Activated CD4-positive, alpha-beta memory T cell treated with anti-CD3 and anti-CD28 coated beads for 36 hours (primary cell): ENCODE measurements around the gene TOX2. TPM values are rescaled to one million over a fixed set of nuclear protein-coding genes. Genes with fewer than 3 reads are reported as not detected.

ENCODE experiments used
- CTCF ChIA-PET: fragments of 350-600 bp; sonication (Branson Sonifier 250); formaldehyde crosslinking; loops from one replicate; lab custom pipeline; 2021; ENCODE audit warnings: antibody characterized with exemption, inconsistent platforms; lab: Charles Lee
- POLR2A ChIA-PET: fragments of 350-600 bp; sonication (Branson Sonifier 250); formaldehyde crosslinking; loops from one replicate; lab custom pipeline; 2021; ENCODE audit warnings: antibody characterized with exemption; lab: Charles Lee
- DNase-seq: peaks from one replicate; pipeline ENCODE4 v3.0.0-alpha.2; 2020
- H3K27ac Mint-ChIP-seq: one replicate; pipeline ENCODE4 v1.8.0; 2021; ENCODE audit warnings: mixed read lengths
- H3K27me3 Mint-ChIP-seq: one replicate; pipeline ENCODE4 v1.8.0; 2021; ENCODE audit warnings: mixed read lengths
- H3K36me3 Mint-ChIP-seq: one replicate; pipeline ENCODE4 v1.8.0; 2021; ENCODE audit warnings: mixed read lengths
- H3K4me1 Mint-ChIP-seq: one replicate; pipeline ENCODE4 v1.8.0; 2021; ENCODE audit warnings: low read depth, mixed read lengths
- H3K4me3 Mint-ChIP-seq: one replicate; pipeline ENCODE4 v1.8.0; 2021; ENCODE audit warnings: mild to moderate bottlenecking, mixed read lengths
- H3K9me3 Mint-ChIP-seq: one replicate; pipeline ENCODE4 v1.8.0; 2021; ENCODE audit warnings: mixed read lengths
- intact Hi-C: fragments of 100-400 bp; cut with micrococcal nuclease; formaldehyde crosslinking; loops from one replicate; pipeline ENCODE4 v1.15.1; 2023
- total RNA-seq, 2 experiments: library from RNA; stranded (reverse); gene quantifications; one replicate each; pipeline ENCODE4 v1.2.3, GENCODE V29; 2021

The TOX2 gene
- total RNA-seq, 2 experiments from 2014 or later = 2.2 to 2.5 TPM

- Mint-ChIP-seq H3K9me3 (no peaks in the 10 kb centered on the region), H3K27ac (no peak overlapping the region), H3K4me1 (peaks cover 52% of the 10 kb centered on the region), H3K4me3 (no peak overlapping the region), H3K36me3 (no peaks in the 10 kb centered on the region), H3K27me3 (no peaks in the 10 kb centered on the region)
- no peak for DNase-seq
- intact Hi-C loops = loop anchor here (5.0 to 10.0 kb wide), 3 partner anchors 116 to 616 kb away; partner anchors contain the start of genes SRSF6 and TOX2
- ChIA-PET POLR2A (interaction anchor here (0.7 kb wide), 1 partner anchor 384 kb away, joined by 3 read pairs; no protein-coding TSS in a partner anchor), CTCF (interaction anchor here (1.0 kb wide), 1 partner anchor 90 kb away, joined by 3 read pairs; no protein-coding TSS in a partner anchor)
Measured at GRCh38 chr20:44073675-44074071, 159.0 kb downstream of the TOX2 start.

GRCh38 chr20:44074252-44075151 is 159.8 kb downstream of the TOX2 start:
- Mint-ChIP-seq H3K27me3 (no peaks in the 10 kb centered on the region), H3K4me1 (peaks cover 44% of the 10 kb centered on the region), H3K9me3 (no peaks in the 10 kb centered on the region), H3K4me3 (no peak overlapping the region), H3K36me3 (no peaks in the 10 kb centered on the region), H3K27ac (no peak overlapping the region)
- CTCF ChIA-PET = interaction anchor here (1.0 kb wide), 2 partner anchors 91 to 324 kb away, joined by 3 to 5 read pairs; no protein-coding TSS in a partner anchor
- intact Hi-C loops = loop anchor here (5.0 to 10.0 kb wide), 3 partner anchors 117 to 617 kb away; partner anchors contain the start of genes SRSF6 and TOX2
- POLR2A ChIA-PET = no interaction called here
- DNase-seq = no peak

DNA sequence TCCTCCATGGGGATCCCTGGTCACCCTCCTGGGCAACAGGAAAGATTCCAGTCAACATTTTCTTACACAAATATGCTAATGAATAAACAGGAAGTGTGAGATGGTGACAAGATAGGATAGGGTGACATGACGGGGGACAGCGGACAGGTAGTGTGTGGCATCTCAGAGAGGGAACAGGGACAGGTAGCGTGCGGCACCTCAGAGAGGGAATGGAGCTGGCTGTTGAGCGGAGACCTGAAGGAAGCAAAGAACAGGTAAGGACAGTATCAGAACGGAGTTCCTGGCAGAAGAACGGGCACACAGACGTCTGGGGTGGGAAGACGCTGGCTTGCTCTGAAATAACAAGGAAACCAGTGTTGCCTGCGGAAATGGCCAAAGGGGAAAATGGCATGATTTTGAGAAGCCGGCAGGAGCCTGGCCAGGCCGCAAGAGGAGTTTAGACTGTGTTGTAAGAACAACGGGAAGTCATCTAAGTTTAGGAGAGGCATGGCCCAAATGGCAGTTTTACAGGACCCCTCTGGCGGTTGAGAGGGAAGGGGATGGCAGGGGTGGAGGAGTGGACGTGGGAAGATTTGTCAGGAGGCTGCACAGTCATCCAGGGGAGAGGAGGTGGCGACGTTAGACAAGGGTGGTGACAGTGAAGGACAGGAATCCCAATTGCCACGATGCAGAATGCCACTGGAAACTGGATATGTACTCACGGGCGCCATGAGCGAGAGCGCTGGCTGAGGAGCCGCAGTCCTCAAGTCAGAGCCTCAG is 160.7 kb downstream of the TOX2 start:
- no peak for DNase-seq
- no peaks in the 10 kb centered on the region for H3K36me3 Mint-ChIP-seq
- CTCF ChIA-PET = no interaction called here
- H3K4me1 Mint-ChIP-seq = peaks cover 37% of the 10 kb centered on the region
- intact Hi-C loops = loop anchor here (10.0 kb wide), 1 partner anchor 161 kb away; the partner anchor contains the start of gene TOX2
- no peak overlapping the region for H3K27ac Mint-ChIP-seq
- no peaks in the 10 kb centered on the region for H3K9me3 Mint-ChIP-seq
- H3K27me3 Mint-ChIP-seq = no peaks in the 10 kb centered on the region
- POLR2A ChIA-PET = no interaction called here
- no peak overlapping the region for H3K4me3 Mint-ChIP-seq

- Mint-ChIP-seq H3K27ac (no peak overlapping the region), H3K9me3 (no peaks in the 10 kb centered on the region), H3K4me1 (peaks cover 37% of the 10 kb centered on the region), H3K4me3 (no peak overlapping the region), H3K36me3 (no peaks in the 10 kb centered on the region), H3K27me3 (no peaks in the 10 kb centered on the region)
- POLR2A ChIA-PET = no interaction called here
- DNase-seq = no peak
- CTCF ChIA-PET = no interaction called here
- intact Hi-C loops = loop anchor here (10.0 kb wide), 1 partner anchor 161 kb away; the partner anchor contains the start of gene TOX2
Measured at GRCh38 chr20:44075950-44076232, 161.2 kb downstream of the TOX2 start.

GRCh38 chr20:44079291-44079690 is 164.6 kb downstream of the TOX2 start:
- H3K4me3 Mint-ChIP-seq = no peak overlapping the region
- peaks cover 18% of the 10 kb centered on the region for H3K4me1 Mint-ChIP-seq
- H3K36me3 Mint-ChIP-seq = no peaks in the 10 kb centered on the region
- no peaks in the 10 kb centered on the region for H3K9me3 Mint-ChIP-seq
- no peak for DNase-seq
- no peak overlapping the region for H3K27ac Mint-ChIP-seq
- POLR2A ChIA-PET = no interaction called here
- intact Hi-C loops = loop anchor here (10.0 kb wide), 1 partner anchor 164 kb away; the partner anchor contains the start of gene TOX2
- CTCF ChIA-PET = interaction anchor here (1.2 to 7.4 kb wide), 5 partner anchors 22 to 630 kb away, joined by 3 to 109 read pairs (median 23); no protein-coding TSS in a partner anchor
- no peaks in the 10 kb centered on the region for H3K27me3 Mint-ChIP-seq

GRCh38 chr20:44080064-44080463 is 165.4 kb downstream of the TOX2 start:
- no peaks in the 10 kb centered on the region for H3K9me3 Mint-ChIP-seq
- no peaks in the 10 kb centered on the region for H3K36me3 Mint-ChIP-seq

GRCh38 chr20:44080646-44081267 is 166.1 kb downstream of the TOX2 start:
- H3K27ac Mint-ChIP-seq = no peak overlapping the region
- H3K9me3 Mint-ChIP-seq = no peaks in the 10 kb centered on the region
- H3K4me1 Mint-ChIP-seq = peaks cover 8% of the 10 kb centered on the region
- POLR2A ChIA-PET = interaction anchor here (1.4 kb wide), 1 partner anchor 330 kb away, joined by 4 read pairs; no protein-coding TSS in a partner anchor
- H3K36me3 Mint-ChIP-seq = no peaks in the 10 kb centered on the region
- intact Hi-C loops = loop anchor here (1.0 to 2.0 kb wide), 6 partner anchors 24 to 542 kb away; no protein-coding TSS in a partner anchor
- CTCF ChIA-PET = interaction anchor here (0.6 to 7.4 kb wide), 19 partner anchors 9 to 624 kb away, joined by 3 to 109 read pairs (median 5); no protein-coding TSS in a partner anchor
- H3K4me3 Mint-ChIP-seq = no peak overlapping the region
- DNase-seq = peak; percentile 85
- no peaks in the 10 kb centered on the region for H3K27me3 Mint-ChIP-seq

More at GRCh38 chr20:44080064-44080463, 165.4 kb downstream of the TOX2 start:
- Mint-ChIP-seq H3K27ac (no peak overlapping the region), H3K4me3 (no peak overlapping the region), H3K4me1 (peaks cover 10% of the 10 kb centered on the region), H3K27me3 (no peaks in the 10 kb centered on the region)
- no peak for DNase-seq
- intact Hi-C loops = loop anchor here (1.0 to 2.0 kb wide), 6 partner anchors 24 to 541 kb away; no protein-coding TSS in a partner anchor
- ChIA-PET POLR2A (interaction anchor here (1.4 kb wide), 1 partner anchor 330 kb away, joined by 4 read pairs; no protein-coding TSS in a partner anchor), CTCF (interaction anchor here (0.5 to 7.4 kb wide), 19 partner anchors 8 to 623 kb away, joined by 3 to 109 read pairs (median 4); no protein-coding TSS in a partner anchor)

DNA sequence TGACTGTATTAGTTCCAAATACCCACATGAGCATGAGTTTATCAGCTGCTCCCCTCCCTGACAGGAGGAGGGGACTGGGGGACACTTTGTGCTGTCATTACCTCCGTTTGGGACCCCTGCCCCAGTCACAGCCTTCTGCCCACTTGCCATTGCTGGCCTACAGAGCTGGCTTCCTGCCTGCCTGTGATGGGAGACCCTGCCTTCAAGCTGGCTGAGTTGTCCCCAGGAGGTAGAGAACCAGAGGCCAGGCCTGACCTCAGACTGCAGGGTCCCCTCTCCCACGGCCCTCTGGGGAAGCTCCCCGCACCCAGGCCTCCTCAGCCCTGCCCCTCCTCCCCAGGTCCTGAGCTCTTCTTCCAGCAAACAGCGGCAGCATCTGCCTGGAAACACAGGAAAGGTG is 166.8 kb downstream of the TOX2 start:
- Mint-ChIP-seq H3K4me3 (no peak overlapping the region), H3K9me3 (no peaks in the 10 kb centered on the region), H3K36me3 (no peaks in the 10 kb centered on the region), H3K4me1 (peaks cover 8% of the 10 kb centered on the region), H3K27me3 (no peaks in the 10 kb centered on the region), H3K27ac (no peak overlapping the region)
- ChIA-PET CTCF (interaction anchor here (1.1 to 7.4 kb wide), 11 partner anchors 10 to 631 kb away, joined by 3 to 109 read pairs (median 5); no protein-coding TSS in a partner anchor), POLR2A (no interaction called here)
- intact Hi-C loops = loop anchor here (2.0 kb wide), 2 partner anchors 237 to 543 kb away; no protein-coding TSS in a partner anchor
- no peak for DNase-seq

GRCh38 chr20:44081888-44082287 is 167.2 kb downstream of the TOX2 start:
- ChIA-PET POLR2A (no interaction called here), CTCF (interaction anchor here (1.1 to 7.4 kb wide), 10 partner anchors 9 to 632 kb away, joined by 3 to 109 read pairs (median 5); no protein-coding TSS in a partner anchor)
- intact Hi-C loops = loop anchor here (2.0 kb wide), 2 partner anchors 237 to 543 kb away; no protein-coding TSS in a partner anchor
- Mint-ChIP-seq H3K27me3 (no peaks in the 10 kb centered on the region), H3K4me1 (peaks cover 8% of the 10 kb centered on the region), H3K27ac (no peak overlapping the region), H3K9me3 (no peaks in the 10 kb centered on the region), H3K4me3 (no peak overlapping the region), H3K36me3 (no peaks in the 10 kb centered on the region)
- DNase-seq = no peak

GRCh38 chr20:44083220-44083933 is 168.7 kb downstream of the TOX2 start:
- Mint-ChIP-seq H3K36me3 (no peaks in the 10 kb centered on the region), H3K27ac (no peak overlapping the region), H3K4me3 (no peak overlapping the region), H3K27me3 (no peaks in the 10 kb centered on the region), H3K9me3 (no peaks in the 10 kb centered on the region), H3K4me1 (peaks cover 8% of the 10 kb centered on the region)
- ChIA-PET CTCF (interaction anchor here (0.9 to 7.4 kb wide), 4 partner anchors 100 to 635 kb away, joined by 3 to 109 read pairs (median 6); no protein-coding TSS in a partner anchor), POLR2A (no interaction called here)
- intact Hi-C loops = no loop called here
- DNase-seq = no peak
